Measurements from ENCODE around the gene CLIC4. TPM values are rescaled to one million over a fixed set of nuclear protein-coding genes. Genes with fewer than 3 reads are reported as not detected.
"Not testable (repeated sequence)": the region's sequence is repeated elsewhere in the genome, so short reads cannot be mapped to it uniquely, and the experiment has no call there.

The CLIC4 gene
- total and polyA plus RNA-seq, 4 experiments from 2014 or later = 0.62 to 3.8 (median 2.4) TPM

GRCh38 chr1:24748191-24749121, 3.2 kb downstream of the CLIC4 start:
- Mint-ChIP-seq H3K27ac (peak overlapping the region in 2 of 7 donors; percentile 2 to 50), H3K9me3 (no peaks in the 10 kb centered on the region), H3K4me3 (peak overlapping the region in 1 of 8 donors; percentile 29), H3K36me3 (peaks cover 0 to 2% of the 10 kb centered on the region in 2 donors), H3K4me1 (peaks cover 0 to 17% (median 11%) of the 10 kb centered on the region in 4 donors), H3K27me3 (peaks cover under 1 to 2% of the 10 kb centered on the region in 2 donors)
- intact Hi-C loops (cut with micrococcal nuclease) = loop anchor here (10.0 kb wide), 2 partner anchors 244 to 686 kb away; partner anchors contain the start of genes MACO1 and RCAN3
- ChIA-PET CTCF (ENCODE audit: partially characterized antibody) (interaction anchor here (0.7 to 1.0 kb wide), 3 partner anchors 59 to 484 kb away, joined by 3 to 6 read pairs (median 4); partner anchors contain the start of gene SYF2), POLR2A (ENCODE audit: partially characterized antibody) (no interaction called here)
- Histone ChIP-seq H3K9me3 (ENCODE audit: control insufficient read depth in 1 of 2, low read length in 2 of 2) (no peaks in the 10 kb centered on the region), H3K4me1 (ENCODE audit: insufficient read depth, low read length) (peaks cover 13% of the 10 kb centered on the region), H3K27ac (ENCODE audit: low read depth, low read length) (no peak overlapping the region), H3K27me3 (ENCODE audit: insufficient read depth, low read length) (no peaks in the 10 kb centered on the region), H3K4me3 (ENCODE audit: low read length in 2 of 2) (no peak overlapping the region), H3K36me3 (ENCODE audit: insufficient read depth, low read length) (no peaks in the 10 kb centered on the region)
- DNase-seq = no peak

DNA sequence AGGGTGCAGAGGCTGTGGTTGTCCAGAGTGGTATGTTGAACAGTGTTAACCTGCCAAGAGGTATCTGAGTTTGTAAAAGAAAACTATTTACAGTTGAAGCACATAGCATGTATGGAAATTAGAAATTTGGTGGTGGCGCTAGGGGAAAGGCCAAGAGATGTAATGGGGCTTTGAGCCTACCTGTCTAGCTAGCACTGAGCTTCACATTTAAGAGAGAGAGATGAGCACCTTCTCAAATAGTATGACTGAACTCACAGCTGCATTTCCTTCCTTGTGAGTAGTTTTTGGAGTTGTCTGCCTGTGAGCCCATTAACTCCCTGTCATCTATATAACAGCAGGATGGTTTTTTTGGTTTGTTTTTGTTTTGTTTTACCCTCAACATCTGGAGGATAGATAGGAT, 4.0 kb downstream of the CLIC4 start:
- Histone ChIP-seq H3K4me1 (ENCODE audit: insufficient read depth, low read length) (peaks cover 5% of the 10 kb centered on the region), H3K4me3 (ENCODE audit: low read length in 2 of 2) (no peak overlapping the region)
- DNase-seq = no peak

DNA sequence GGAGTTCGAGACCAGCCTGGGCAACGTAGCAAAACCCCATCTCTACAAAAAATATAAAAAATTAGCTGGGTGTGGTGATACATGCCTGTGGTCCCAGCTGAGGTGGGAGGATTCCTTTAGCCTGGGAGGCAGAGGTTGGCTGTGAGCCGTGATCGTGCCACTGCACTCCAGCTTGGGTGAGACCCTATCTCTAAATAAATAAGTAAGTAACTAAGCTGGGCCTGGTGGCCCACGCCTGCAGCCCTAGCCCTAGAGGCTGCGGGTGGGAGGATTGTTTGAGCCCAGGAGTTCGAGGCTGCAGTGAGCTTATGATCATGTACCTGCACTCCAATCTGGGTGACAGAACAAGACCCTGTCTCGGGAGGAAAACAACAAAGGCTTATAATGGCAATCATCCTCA, 4.6 kb downstream of the CLIC4 start:
- intact Hi-C loops (cut with micrococcal nuclease) = loop anchor here (10.0 kb wide), 2 partner anchors 245 to 685 kb away; partner anchors contain the start of genes MACO1 and RCAN3
- POLR2A ChIA-PET (ENCODE audit: partially characterized antibody) = no interaction called here
- Histone ChIP-seq H3K27ac (ENCODE audit: low read depth, low read length) (no peak overlapping the region), H3K4me3 (ENCODE audit: low read length in 2 of 2) (no peak overlapping the region), H3K9me3 (ENCODE audit: control insufficient read depth in 1 of 2, low read length in 2 of 2) (no peaks in the 10 kb centered on the region), H3K27me3 (ENCODE audit: insufficient read depth, low read length) (no peaks in the 10 kb centered on the region), H3K36me3 (ENCODE audit: insufficient read depth, low read length) (no peaks in the 10 kb centered on the region), H3K4me1 (ENCODE audit: insufficient read depth, low read length) (peaks cover 3% of the 10 kb centered on the region)
- peaks cover 0 to 8% (median 5%) of the 10 kb centered on the region in 4 donors for H3K4me1 Mint-ChIP-seq
- H3K27ac Mint-ChIP-seq = peak overlapping the region in 1 of 7 donors; percentile 52
- no peak for DNase-seq
- peaks cover 0 to 2% of the 10 kb centered on the region in 2 donors for H3K36me3 Mint-ChIP-seq
- H3K4me3 Mint-ChIP-seq = no peak overlapping the region
- peaks cover 2 to 4% of the 10 kb centered on the region in 2 donors for H3K27me3 Mint-ChIP-seq
- CTCF ChIA-PET (ENCODE audit: partially characterized antibody) = interaction anchor here (1.0 kb wide), 1 partner anchor 61 kb away, joined by 4 read pairs; no protein-coding TSS in a partner anchor
- H3K9me3 Mint-ChIP-seq = no peaks in the 10 kb centered on the region

More for the DNA sequence above, 4.0 kb downstream of the CLIC4 start:
- Mint-ChIP-seq H3K4me3 (no peak overlapping the region), H3K9me3 (no peaks in the 10 kb centered on the region), H3K36me3 (peaks cover 0 to 2% of the 10 kb centered on the region in 2 donors), H3K4me1 (peaks cover 0 to 12% (median 6%) of the 10 kb centered on the region in 4 donors), H3K27me3 (peaks cover under 1 to 2% of the 10 kb centered on the region in 2 donors), H3K27ac (peak overlapping the region in 2 of 7 donors; percentile 28 to 33)
- ChIA-PET POLR2A (ENCODE audit: partially characterized antibody) (no interaction called here), CTCF (ENCODE audit: partially characterized antibody) (interaction anchor here (0.7 to 1.0 kb wide), 2 partner anchors 60 to 483 kb away, joined by 3 to 4 read pairs; partner anchors contain the start of gene SYF2)
- Histone ChIP-seq H3K27ac (ENCODE audit: low read depth, low read length) (no peak overlapping the region), H3K9me3 (ENCODE audit: control insufficient read depth in 1 of 2, low read length in 2 of 2) (no peaks in the 10 kb centered on the region), H3K36me3 (ENCODE audit: insufficient read depth, low read length) (no peaks in the 10 kb centered on the region), H3K27me3 (ENCODE audit: insufficient read depth, low read length) (no peaks in the 10 kb centered on the region)
- intact Hi-C loops (cut with micrococcal nuclease) = loop anchor here (10.0 kb wide), 2 partner anchors 244 to 686 kb away; partner anchors contain the start of genes MACO1 and RCAN3

DNA sequence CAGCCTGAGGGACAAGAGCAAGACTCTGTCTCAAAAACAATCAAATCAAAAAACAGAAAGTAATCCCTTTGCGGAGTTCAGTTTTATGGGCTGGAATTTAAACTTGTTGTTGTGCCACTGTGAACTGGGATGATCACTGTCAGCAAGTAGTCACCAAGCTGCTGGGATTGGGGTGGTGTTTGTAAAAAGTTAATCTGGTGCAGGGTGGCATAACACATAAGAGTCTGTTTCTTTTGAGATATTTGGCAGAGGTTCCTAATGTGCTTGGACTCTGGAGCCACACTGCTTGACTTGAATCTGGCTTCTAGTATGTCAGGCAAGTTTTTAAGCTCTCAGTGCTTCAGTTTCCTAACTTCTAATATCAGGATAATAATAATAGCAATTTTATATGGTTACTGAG, 6.6 kb downstream of the CLIC4 start:
- Histone ChIP-seq H3K4me1 (ENCODE audit: insufficient read depth, low read length) (no peaks in the 10 kb centered on the region), H3K9me3 (ENCODE audit: control insufficient read depth in 1 of 2, low read length in 2 of 2) (no peaks in the 10 kb centered on the region), H3K4me3 (ENCODE audit: low read length in 2 of 2) (no peak overlapping the region), H3K27me3 (ENCODE audit: insufficient read depth, low read length) (no peaks in the 10 kb centered on the region), H3K36me3 (ENCODE audit: insufficient read depth, low read length) (no peaks in the 10 kb centered on the region), H3K27ac (ENCODE audit: low read depth, low read length) (no peak overlapping the region)
- H3K36me3 Mint-ChIP-seq = no peaks in the 10 kb centered on the region
- CTCF ChIA-PET (ENCODE audit: partially characterized antibody) = no interaction called here
- H3K4me1 Mint-ChIP-seq = peaks cover 0 to 2% (median 0%) of the 10 kb centered on the region in 4 donors
- H3K4me3 Mint-ChIP-seq = no peak overlapping the region
- H3K9me3 Mint-ChIP-seq = no peaks in the 10 kb centered on the region
- POLR2A ChIA-PET (ENCODE audit: partially characterized antibody) = no interaction called here
- intact Hi-C loops (cut with micrococcal nuclease) = no loop called here
- H3K27me3 Mint-ChIP-seq = peaks cover 2 to 4% of the 10 kb centered on the region in 2 donors
- no peak for DNase-seq
- no peak overlapping the region for H3K27ac Mint-ChIP-seq

DNA sequence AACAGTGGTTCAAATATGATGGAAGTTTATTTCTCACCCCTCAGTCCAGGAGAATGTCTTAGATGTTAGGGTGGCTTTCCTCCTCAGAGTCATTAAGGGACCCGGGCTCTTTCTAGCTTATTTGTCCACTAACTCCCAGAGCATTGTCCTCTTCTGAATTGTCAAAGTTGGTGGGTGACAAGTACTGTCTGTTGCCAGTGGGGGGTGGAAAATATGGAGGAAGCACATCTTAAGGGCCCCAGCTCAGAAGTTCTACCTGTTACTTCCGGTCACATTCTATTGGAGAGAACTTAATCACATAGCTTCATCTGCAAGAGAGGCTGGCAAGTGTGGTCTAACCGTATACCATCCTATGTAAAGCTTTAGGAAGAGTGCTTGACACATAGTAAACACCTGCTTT, 7.1 kb downstream of the CLIC4 start:
- POLR2A ChIA-PET (ENCODE audit: partially characterized antibody) = interaction anchor here (0.6 kb wide), 1 partner anchor 211 kb away, joined by 3 read pairs; no protein-coding TSS in a partner anchor
- no peaks in the 10 kb centered on the region for H3K36me3 ChIP-seq (ENCODE audit: insufficient read depth, low read length)
- intact Hi-C loops (cut with micrococcal nuclease) = no loop called here
- H3K4me3 Mint-ChIP-seq = no peak overlapping the region
- CTCF ChIA-PET (ENCODE audit: partially characterized antibody) = no interaction called here
- no peak overlapping the region for H3K27ac ChIP-seq (ENCODE audit: low read depth, low read length)
- no peak overlapping the region for H3K4me3 ChIP-seq (ENCODE audit: low read length in 2 of 2)
- peaks cover 0 to 2% (median 0%) of the 10 kb centered on the region in 4 donors for H3K4me1 Mint-ChIP-seq
- H3K27ac Mint-ChIP-seq = no peak overlapping the region
- H3K9me3 Mint-ChIP-seq = no peaks in the 10 kb centered on the region
- H3K27me3 Mint-ChIP-seq = peaks cover 2 to 4% of the 10 kb centered on the region in 2 donors
- H3K36me3 Mint-ChIP-seq = no peaks in the 10 kb centered on the region
- no peaks in the 10 kb centered on the region for H3K4me1 ChIP-seq (ENCODE audit: insufficient read depth, low read length)
- no peaks in the 10 kb centered on the region for H3K9me3 ChIP-seq (ENCODE audit: control insufficient read depth in 1 of 2, low read length in 2 of 2)
- H3K27me3 ChIP-seq (ENCODE audit: insufficient read depth, low read length) = no peaks in the 10 kb centered on the region
- no peak for DNase-seq

GRCh38 chr1:24754229-24754628, 9.0 kb downstream of the CLIC4 start:
- ChIA-PET POLR2A (ENCODE audit: partially characterized antibody) (interaction anchor here (1.5 kb wide), 1 partner anchor 9 kb away, joined by 3 read pairs; the partner anchor contains the start of gene CLIC4), CTCF (ENCODE audit: partially characterized antibody) (no interaction called here)
- H3K27me3 Mint-ChIP-seq = peaks cover 2 to 4% of the 10 kb centered on the region in 2 donors
- no peaks in the 10 kb centered on the region for H3K36me3 Mint-ChIP-seq
- H3K27ac ChIP-seq (ENCODE audit: low read depth, low read length) = no peak overlapping the region
- H3K27me3 ChIP-seq (ENCODE audit: insufficient read depth, low read length) = peaks cover 2% of the 10 kb centered on the region
- H3K27ac Mint-ChIP-seq = peak overlapping the region in 1 of 7 donors; percentile 13
- no peaks in the 10 kb centered on the region for H3K4me1 ChIP-seq (ENCODE audit: insufficient read depth, low read length)
- no peak overlapping the region for H3K4me3 Mint-ChIP-seq
- DNase-seq = no peak
- no peaks in the 10 kb centered on the region for H3K36me3 ChIP-seq (ENCODE audit: insufficient read depth, low read length)
- H3K9me3 ChIP-seq (ENCODE audit: control insufficient read depth in 1 of 2, low read length in 2 of 2) = no peaks in the 10 kb centered on the region
- intact Hi-C loops (cut with micrococcal nuclease) = no loop called here
- no peaks in the 10 kb centered on the region for H3K4me1 Mint-ChIP-seq
- no peak overlapping the region for H3K4me3 ChIP-seq (ENCODE audit: low read length in 2 of 2)
- H3K9me3 Mint-ChIP-seq = no peaks in the 10 kb centered on the region

DNA sequence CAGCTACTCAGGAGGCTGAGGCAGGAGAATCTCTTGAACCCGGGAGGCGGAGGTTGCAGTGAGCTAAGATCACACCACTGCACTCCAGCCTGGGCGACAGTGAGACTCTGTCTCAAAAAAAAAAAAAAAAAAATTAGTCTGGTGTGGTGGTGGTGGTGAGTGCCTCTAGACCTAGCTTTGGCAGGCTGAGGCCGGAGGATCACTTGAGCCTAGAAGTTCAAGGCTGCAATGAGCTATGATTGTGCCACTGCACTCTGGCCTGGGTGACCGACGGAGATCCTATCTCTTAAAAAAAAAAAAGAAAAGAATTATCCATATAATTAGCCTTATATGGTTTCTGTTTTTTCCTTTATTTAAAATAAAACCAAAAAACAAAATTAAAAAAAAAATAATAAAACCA, 10.1 kb downstream of the CLIC4 start:
- H3K4me3 ChIP-seq (ENCODE audit: low read length in 2 of 2); H3K27me3 ChIP-seq (ENCODE audit: insufficient read depth, low read length); H3K27me3 Mint-ChIP-seq; H3K27ac Mint-ChIP-seq; DNase-seq; H3K36me3 Mint-ChIP-seq; H3K9me3 Mint-ChIP-seq; H3K4me1 Mint-ChIP-seq; H3K4me1 ChIP-seq (ENCODE audit: insufficient read depth, low read length); H3K36me3 ChIP-seq (ENCODE audit: insufficient read depth, low read length); H3K9me3 ChIP-seq (ENCODE audit: control insufficient read depth in 1 of 2, low read length in 2 of 2); H3K27ac ChIP-seq (ENCODE audit: low read depth, low read length); intact Hi-C loops (cut with micrococcal nuclease); POLR2A ChIA-PET (ENCODE audit: partially characterized antibody); CTCF ChIA-PET (ENCODE audit: partially characterized antibody); H3K4me3 Mint-ChIP-seq: not testable (repeated sequence)

Data from CD4-positive, alpha-beta memory T cell (primary cell).